HG03378 (cell line): ENCODE measurements around the gene USP17L22.
"Not testable (repeated sequence)": the region's sequence is repeated elsewhere in the genome, so short reads cannot be mapped to it uniquely, and the experiment has no call there.

Experiments
- ATAC-seq: cut with Tn5 transposase; IDR thresholded peaks from one replicate; pipeline ENCODE4 v1.9.1; 2021; ENCODE audit warnings: mild to moderate bottlenecking, moderate library complexity; ENCODE audit not compliant: unreplicated experiment

Gene USP17L22, protein sequence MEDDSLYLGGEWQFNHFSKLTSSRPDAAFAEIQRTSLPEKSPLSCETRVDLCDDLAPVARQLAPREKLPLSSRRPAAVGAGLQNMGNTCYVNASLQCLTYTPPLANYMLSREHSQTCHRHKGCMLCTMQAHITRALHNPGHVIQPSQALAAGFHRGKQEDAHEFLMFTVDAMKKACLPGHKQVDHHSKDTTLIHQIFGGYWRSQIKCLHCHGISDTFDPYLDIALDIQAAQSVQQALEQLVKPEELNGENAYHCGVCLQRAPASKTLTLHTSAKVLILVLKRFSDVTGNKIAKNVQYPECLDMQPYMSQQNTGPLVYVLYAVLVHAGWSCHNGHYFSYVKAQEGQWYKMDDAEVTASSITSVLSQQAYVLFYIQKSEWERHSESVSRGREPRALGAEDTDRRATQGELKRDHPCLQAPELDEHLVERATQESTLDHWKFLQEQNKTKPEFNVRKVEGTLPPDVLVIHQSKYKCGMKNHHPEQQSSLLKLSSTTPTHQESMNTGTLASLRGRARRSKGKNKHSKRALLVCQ

GRCh38 chr4:9267319-9267718 lies at the start of gene USP17L22:
Gene USP17L22 (plus strand): TSS chr4:9267619. CDS start chr4:9267619, 0 bp downstream.
- ATAC-seq, result not testable (repeated sequence)

DNA sequence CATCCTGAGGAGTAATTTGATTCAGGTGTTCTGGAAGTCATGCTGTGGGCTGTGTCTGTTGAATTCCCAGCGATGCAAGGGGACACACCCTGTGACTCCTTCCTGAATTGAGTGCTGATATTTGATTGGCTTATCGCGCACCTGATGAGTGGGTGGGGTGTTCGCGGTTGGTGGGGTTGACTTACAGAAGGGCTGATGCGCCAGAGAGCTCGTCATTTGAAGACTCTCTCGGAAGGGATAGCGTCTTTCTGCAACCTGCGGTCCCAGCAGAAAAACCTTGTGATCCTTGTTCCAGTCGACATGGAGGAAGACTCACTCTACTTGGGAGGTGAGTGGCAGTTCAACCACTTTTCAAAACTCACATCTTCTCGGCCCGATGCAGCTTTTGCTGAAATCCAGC lies 47.6 kb upstream of the USP17L22 start, which contains the start of gene USP17L12:
Gene USP17L12, plus strand, starts transcription at position 301 of the 400 bp plus-strand sequence. Its CDS starts 0 bp downstream, at position 301.
- not testable (repeated sequence) for ATAC-seq

- not testable (repeated sequence) for ATAC-seq
Measured at GRCh38 chr4:9224596-9224995, 42.8 kb upstream of the USP17L22 start, which contains the start of gene USP17L13. Gene USP17L13 (plus strand): TSS chr4:9224896. CDS start chr4:9224896, 0 bp downstream.

DNA sequence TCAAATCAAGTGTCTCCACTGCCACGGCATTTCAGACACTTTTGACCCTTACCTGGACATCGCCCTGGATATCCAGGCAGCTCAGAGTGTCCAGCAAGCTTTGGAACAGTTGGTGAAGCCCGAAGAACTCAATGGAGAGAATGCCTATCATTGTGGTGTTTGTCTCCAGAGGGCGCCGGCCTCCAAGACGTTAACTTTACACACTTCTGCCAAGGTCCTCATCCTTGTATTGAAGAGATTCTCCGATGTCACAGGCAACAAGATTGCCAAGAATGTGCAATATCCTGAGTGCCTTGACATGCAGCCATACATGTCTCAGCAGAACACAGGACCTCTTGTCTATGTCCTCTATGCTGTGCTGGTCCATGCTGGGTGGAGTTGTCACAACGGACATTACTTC lies 37.2 kb upstream of the USP17L22 start:
- not testable (repeated sequence) for ATAC-seq

- not testable (repeated sequence) for ATAC-seq
Measured at GRCh38 chr4:9234085-9234484, 33.3 kb upstream of the USP17L22 start, which contains the start of gene USP17L15. Gene USP17L15 (plus strand): TSS chr4:9234385. CDS start chr4:9234385, 0 bp downstream.

- ATAC-seq, result not testable (repeated sequence)
Measured at GRCh38 chr4:9238461-9238860, 29.0 kb upstream of the USP17L22 start.

- not testable (repeated sequence) for ATAC-seq
Measured at GRCh38 chr4:9243579-9243978, 23.8 kb upstream of the USP17L22 start, which contains the start of gene USP17L17. Gene USP17L17 (plus strand): TSS chr4:9243879. CDS start chr4:9243879, 0 bp downstream.

DNA sequence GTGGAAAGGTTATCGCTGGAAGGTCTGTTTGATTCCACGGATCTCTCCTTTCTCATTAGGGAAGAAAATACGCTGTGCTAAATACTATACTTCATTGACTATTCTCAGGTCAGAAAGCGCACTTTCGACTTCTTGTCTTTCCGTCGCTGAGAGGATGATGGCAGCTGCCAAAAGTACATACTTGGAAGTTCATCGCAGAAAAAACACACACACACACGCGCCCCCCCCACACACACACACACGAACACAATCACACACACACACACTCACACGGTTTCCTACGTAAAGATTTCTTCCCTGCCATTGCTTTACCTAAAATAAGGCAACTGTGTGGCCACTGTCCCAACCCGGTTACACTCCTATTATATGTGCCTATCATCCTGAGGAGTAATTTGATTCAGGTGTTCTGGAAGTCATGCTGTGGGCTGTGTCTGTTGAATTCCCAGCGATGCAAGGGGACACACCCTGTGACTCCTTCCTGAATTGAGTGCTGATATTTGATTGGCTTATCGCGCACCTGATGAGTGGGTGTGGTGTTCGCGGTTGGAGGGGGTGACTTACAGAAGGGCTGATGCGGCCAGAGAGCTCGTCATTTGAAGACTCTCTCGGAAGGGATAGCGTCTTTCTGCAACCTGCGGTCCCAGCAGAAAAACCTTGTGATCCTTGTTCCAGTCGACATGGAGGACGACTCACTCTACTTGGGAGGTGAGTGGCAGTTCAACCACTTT lies 19.3 kb upstream of the USP17L22 start, which contains the start of gene USP17L18:
Gene USP17L18, plus strand, starts transcription at position 678 of the 728 bp plus-strand sequence. Its CDS starts 0 bp downstream, at position 678.
- ATAC-seq, result not testable (repeated sequence)

- ATAC-seq, result not testable (repeated sequence)
Measured at GRCh38 chr4:9253078-9253477, 14.3 kb upstream of the USP17L22 start, which contains the start of gene USP17L19. Gene USP17L19 (plus strand): TSS chr4:9253378. CDS start chr4:9253378, 0 bp downstream.

GRCh38 chr4:9257824-9258223 lies 9.6 kb upstream of the USP17L22 start, which contains the start of gene USP17L20:
Gene USP17L20 (plus strand): TSS chr4:9258124. CDS start chr4:9258124, 0 bp downstream.
- not testable (repeated sequence) for ATAC-seq

GRCh38 chr4:9262572-9262971 lies 4.8 kb upstream of the USP17L22 start, which contains the start of gene USP17L21:
Gene USP17L21 (plus strand): TSS chr4:9262872. CDS start chr4:9262872, 0 bp downstream.
- ATAC-seq, result not testable (repeated sequence)

GRCh38 chr4:9271719-9272118 lies 4.3 kb downstream of the USP17L22 start:
- not testable (repeated sequence) for ATAC-seq
